Central memory CD4-positive, alpha-beta T cell (primary cell): ENCODE data around the gene MS4A6A.

ENCODE experiments used
- DNase-seq: peaks from one replicate; pipeline ENCODE4 v3.0.0; 2022

The MS4A6A gene

DNA sequence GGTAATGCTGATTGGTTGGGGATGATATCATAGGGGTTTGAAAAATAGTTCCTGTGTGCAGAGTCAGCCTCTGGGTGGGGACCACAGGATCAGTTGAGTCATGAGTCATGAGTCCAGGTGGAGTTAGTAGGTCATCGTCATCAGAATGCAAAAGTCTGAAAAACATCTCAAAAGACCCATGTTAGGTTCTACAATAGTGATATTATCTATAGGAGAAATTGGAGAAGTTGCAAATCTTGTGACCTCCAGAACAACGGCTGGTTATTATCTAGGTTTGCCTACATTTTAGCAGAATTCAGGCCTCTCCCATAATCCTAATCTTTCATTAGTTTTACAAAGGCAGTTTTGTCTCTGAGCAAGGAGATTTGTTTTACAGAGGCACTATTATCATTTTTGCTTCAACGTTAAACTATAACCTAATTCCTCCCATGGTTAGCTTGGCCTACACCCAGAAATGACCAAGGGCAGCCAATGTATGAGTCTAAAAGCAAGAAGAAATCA, 55.5 kb downstream of the MS4A6A start:
- DNase-seq: no peak

DNA sequence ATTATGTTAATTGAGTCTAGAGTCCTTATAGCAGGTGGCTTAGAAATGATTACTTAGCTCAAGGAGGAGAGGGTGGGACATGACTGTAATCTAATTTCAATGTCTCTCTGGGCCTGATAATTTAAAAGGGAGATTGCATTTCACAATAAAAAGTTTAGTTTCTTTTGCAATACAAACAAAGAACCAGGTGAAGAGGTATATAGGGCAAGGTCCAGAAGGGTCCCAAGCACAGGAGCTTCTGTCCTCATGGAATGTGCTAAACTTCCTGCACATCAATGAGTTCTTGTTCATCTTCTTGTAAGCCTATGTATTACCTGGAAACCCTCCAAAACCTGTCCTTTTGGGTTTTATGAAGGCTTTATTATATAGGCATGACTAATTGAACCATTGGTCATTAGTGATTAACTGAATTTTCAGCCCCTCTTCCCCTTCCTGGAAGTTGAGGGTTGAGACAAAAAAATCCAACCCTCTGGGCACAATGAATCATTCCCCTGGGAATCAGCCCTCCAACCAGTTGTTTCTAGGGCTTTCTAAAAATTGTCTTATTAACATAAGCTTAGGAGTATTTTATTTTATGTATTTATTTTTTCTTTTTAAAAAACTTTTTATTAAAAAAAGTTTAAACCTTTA, 56.8 kb downstream of the MS4A6A start:
- no peak for DNase-seq

DNA sequence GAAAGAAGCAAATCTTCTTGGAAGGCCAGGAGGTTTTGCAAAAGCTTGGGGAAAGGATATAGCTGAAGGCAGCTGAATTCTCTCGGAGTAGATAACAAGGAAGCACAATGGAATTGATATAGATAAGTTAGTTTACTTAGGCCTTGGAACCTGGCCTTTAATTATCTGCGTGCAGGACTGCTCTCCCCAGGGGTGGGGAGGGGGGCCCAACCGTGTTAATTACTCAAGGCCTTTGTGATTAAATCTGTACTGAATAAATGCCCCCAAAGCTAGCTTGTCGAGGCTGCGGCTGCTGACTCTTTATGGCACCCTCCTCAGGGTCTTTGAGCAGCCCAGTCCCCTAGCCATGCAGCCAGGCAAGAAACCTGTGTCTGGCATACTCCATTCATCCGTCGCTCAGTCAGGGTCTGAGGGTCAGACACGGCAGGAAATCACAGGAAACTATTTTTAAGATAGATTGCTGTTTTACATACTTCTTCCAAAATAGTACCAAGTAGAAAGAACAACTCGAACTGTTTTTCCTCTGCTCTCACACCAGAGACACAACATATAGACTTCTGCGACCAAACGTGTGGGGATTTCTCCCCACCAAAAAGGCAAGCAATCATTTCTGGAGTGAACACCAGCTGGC, 58.0 kb downstream of the MS4A6A start:
- no peak for DNase-seq
